ENCODE results near the gene TNC.

The TNC gene

DNA sequence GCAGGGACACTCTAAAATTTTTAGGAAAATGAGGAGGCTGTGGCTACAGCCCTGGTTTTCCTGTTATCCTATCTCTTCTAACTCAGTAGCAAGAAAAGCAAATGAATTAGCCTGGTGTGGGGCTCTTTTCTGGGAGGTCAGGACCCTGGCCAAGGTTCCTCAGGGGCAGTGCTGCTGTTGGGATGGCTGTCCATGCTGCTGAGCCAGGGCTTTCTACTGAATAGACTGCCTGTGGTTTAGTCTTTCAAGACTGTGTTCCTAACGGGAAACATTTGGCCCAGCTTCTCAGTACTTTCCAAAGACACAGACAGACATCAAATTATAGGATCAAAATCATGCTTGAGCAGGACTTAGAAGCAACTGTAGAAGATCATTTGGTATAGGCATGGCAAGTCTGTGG, 18.1 kb downstream of the TNC start:
- no peak for DNase-seq (ENCODE audit: low spot score)
- in situ Hi-C loops (cut with MboI; ENCODE audit: low sequenced_read_pairs, unreplicated experiment): no loop called here
- TF ChIP-seq, protein P1, sequence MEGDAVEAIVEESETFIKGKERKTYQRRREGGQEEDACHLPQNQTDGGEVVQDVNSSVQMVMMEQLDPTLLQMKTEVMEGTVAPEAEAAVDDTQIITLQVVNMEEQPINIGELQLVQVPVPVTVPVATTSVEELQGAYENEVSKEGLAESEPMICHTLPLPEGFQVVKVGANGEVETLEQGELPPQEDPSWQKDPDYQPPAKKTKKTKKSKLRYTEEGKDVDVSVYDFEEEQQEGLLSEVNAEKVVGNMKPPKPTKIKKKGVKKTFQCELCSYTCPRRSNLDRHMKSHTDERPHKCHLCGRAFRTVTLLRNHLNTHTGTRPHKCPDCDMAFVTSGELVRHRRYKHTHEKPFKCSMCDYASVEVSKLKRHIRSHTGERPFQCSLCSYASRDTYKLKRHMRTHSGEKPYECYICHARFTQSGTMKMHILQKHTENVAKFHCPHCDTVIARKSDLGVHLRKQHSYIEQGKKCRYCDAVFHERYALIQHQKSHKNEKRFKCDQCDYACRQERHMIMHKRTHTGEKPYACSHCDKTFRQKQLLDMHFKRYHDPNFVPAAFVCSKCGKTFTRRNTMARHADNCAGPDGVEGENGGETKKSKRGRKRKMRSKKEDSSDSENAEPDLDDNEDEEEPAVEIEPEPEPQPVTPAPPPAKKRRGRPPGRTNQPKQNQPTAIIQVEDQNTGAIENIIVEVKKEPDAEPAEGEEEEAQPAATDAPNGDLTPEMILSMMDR (IDR thresholded peaks at IDR 0.05; ENCODE audit: borderline replicate concordance, control extremely low read depth, extremely low read depth, insufficient read depth, missing control alignments): no peak

DNA sequence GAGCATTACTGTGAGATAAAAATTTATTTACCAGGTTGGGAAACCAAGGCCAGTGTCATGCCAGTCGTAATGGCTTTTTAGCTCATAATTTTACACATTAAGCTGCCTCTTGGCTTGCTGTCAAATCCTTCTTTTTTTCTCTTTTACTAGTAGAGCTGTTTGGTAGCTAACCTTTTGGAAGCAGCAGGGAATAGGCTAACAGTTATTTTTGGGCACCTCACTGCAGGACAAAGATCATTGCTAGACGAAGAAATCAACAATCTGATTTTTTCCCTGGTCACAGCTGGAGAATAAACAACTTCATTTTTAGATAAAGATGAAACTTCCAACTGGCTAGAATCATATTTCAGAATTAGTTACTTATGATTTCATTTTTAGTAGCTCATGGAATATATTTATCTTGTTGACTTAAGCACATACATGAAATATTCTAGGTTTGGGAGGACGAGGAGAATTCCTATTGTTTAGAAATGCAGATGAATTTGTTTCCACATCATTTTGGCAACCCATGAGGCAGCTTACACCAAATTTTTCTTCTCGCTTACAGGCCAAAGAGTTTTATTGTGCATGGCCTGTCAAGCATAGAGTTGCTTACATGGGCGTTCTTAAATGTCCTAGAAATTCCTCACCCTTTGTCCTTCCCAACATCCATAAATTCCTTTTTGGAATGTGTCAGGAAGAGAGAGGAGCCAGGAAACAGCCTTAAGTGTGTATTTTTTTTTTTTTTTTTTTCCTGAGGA, 19.6 kb downstream of the TNC start:
- no peak for DNase-seq (ENCODE audit: low spot score)
- in situ Hi-C loops (cut with MboI; ENCODE audit: low sequenced_read_pairs, unreplicated experiment): no loop called here
- TF ChIP-seq, protein P1 (IDR thresholded peaks at IDR 0.05; ENCODE audit: borderline replicate concordance, control extremely low read depth, extremely low read depth, insufficient read depth, missing control alignments): no peak

DNA sequence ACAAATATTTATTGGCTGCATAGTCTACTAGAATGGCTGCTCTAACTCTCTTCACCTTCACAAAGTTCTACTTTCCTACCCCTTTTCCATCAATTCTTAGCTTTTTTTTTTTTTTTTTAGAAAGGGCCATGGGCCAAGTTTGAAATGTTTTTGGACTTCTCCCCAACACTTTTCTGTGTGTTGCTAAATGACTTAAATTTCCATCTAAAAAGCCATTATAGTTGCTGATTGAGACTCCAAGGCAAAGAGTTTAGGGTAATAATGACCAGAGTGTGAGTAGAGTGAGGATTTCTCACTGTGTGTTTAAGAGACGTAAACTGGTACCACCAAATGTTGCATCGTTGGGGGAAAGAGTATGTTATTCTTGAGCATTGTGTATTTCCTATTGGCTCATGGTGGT, 24.4 kb downstream of the TNC start:
- DNase-seq (ENCODE audit: low spot score): no peak
- in situ Hi-C loops (cut with MboI; ENCODE audit: low sequenced_read_pairs, unreplicated experiment): no loop called here
- TF ChIP-seq, protein P1 (IDR thresholded peaks at IDR 0.05; ENCODE audit: borderline replicate concordance, control extremely low read depth, extremely low read depth, insufficient read depth, missing control alignments): no peak

DNA sequence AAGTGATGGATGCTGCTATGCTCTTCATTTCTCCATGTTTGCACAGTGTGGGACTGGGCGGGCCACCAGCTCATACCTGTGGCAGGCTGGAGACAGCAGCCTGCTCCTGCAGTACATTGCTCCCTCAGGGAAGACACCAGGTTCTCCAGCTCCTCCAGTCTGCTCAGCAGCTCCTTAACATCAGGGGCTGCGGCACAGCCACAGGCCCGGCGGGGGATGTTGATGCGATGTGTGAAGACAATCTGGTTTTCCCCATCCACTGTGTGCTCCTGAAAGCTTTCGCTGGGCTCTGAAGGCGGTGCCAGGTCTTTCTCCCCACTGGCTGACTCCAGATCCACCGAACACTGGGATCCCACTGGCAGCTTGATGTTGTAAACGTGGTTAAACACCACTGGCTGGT, 27.5 kb downstream of the TNC start:
- TF ChIP-seq, protein P1 (IDR thresholded peaks at IDR 0.05; ENCODE audit: borderline replicate concordance, control extremely low read depth, extremely low read depth, insufficient read depth, missing control alignments): no peak
- in situ Hi-C loops (cut with MboI; ENCODE audit: low sequenced_read_pairs, unreplicated experiment): no loop called here

DNA sequence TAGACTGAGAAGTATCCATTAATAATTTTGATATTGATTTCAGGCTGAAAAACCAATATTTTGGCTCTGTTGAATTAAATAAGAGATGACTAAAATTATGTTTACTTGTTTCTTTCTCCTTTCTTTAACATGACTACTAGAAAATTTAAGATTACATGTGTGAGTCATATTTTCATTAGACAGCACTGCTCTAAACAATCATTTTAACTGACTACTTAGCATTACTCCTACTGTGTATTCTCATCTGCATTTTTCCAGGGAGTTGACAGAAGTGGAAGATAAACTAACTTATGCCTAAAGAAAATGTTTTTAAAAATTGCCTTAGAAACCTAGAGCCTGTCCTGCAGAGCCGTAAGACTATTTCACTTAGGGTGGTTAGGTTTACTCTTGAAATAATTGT, 29.1 kb downstream of the TNC start:
- DNase-seq (ENCODE audit: low spot score): no peak
- in situ Hi-C loops (cut with MboI; ENCODE audit: low sequenced_read_pairs, unreplicated experiment): no loop called here
- TF ChIP-seq, protein P1 (IDR thresholded peaks at IDR 0.05; ENCODE audit: borderline replicate concordance, control extremely low read depth, extremely low read depth, insufficient read depth, missing control alignments): no peak

More for the DNA sequence above, 27.5 kb downstream of the TNC start:
- no peak for DNase-seq (ENCODE audit: low spot score)

DNA sequence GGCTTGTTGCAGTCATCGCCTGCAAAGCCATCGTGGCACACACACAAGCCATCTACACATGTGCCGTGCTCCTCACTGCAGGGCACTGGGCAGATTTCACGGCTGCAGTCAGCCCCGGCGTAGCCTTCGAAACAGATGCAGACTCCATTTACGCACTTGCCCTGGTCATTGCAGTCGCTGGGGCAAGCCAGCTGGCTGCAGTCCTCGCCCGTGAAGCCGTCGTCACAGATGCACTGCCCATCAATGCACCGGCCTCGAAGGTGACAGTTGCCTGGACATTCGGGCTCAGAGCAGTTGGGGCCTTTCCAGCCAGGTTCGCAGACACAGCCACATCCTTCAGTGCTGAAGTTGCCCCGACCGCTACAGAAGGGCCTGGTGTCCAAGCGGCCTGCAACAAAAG, 31.1 kb downstream of the TNC start:
- in situ Hi-C loops (cut with MboI; ENCODE audit: low sequenced_read_pairs, unreplicated experiment): no loop called here
- DNase-seq (ENCODE audit: low spot score): no peak
- TF ChIP-seq, protein P1 (IDR thresholded peaks at IDR 0.05; ENCODE audit: borderline replicate concordance, control extremely low read depth, extremely low read depth, insufficient read depth, missing control alignments): no peak
